ENCODE results near the gene CAPN7.

Gene CAPN7

GRCh38 chr3:15197340-15198029 lies 8.6 kb upstream of the CAPN7 start:
- no peak for DNase-seq

- no peak for DNase-seq
These were observed 7.4 kb upstream of the CAPN7 start for GRCh38 chr3:15198686-15199085.

- no peak for DNase-seq
These were observed 6.4 kb upstream of the CAPN7 start for GRCh38 chr3:15199493-15200105.

GRCh38 chr3:15204005-15204404 lies 2.0 kb upstream of the CAPN7 start:
- DNase-seq: no peak

GRCh38 chr3:15205482-15205933 lies 538 bp upstream of the CAPN7 start:
- no peak for DNase-seq

- DNase-seq: peak; percentile 65
These were observed 873 bp downstream of the CAPN7 start for GRCh38 chr3:15206662-15207576.

GRCh38 chr3:15207836-15208504 lies 1.9 kb downstream of the CAPN7 start:
- DNase-seq: no peak

GRCh38 chr3:15211937-15212336 lies 5.9 kb downstream of the CAPN7 start:
- no peak for DNase-seq

- no peak for DNase-seq
These were observed 8.7 kb downstream of the CAPN7 start for GRCh38 chr3:15214758-15215157.

GRCh38 chr3:15215996-15216395 lies 9.9 kb downstream of the CAPN7 start:
- DNase-seq: no peak

GRCh38 chr3:15216501-15216900 lies 10.5 kb downstream of the CAPN7 start:
- no peak for DNase-seq

- DNase-seq: no peak
These were observed 11.1 kb downstream of the CAPN7 start for GRCh38 chr3:15217011-15217671.

GRCh38 chr3:15217841-15218267 lies 11.8 kb downstream of the CAPN7 start:
- DNase-seq: no peak

- DNase-seq: no peak
These were observed 12.6 kb downstream of the CAPN7 start for GRCh38 chr3:15218689-15219088.

- no peak for DNase-seq
These were observed 14.0 kb downstream of the CAPN7 start for GRCh38 chr3:15220056-15220455.

- DNase-seq: no peak
These were observed 14.6 kb downstream of the CAPN7 start for GRCh38 chr3:15220661-15221060.

- DNase-seq: no peak
These were observed 15.7 kb downstream of the CAPN7 start for GRCh38 chr3:15221574-15222217.

- DNase-seq: no peak
These were observed 17.9 kb downstream of the CAPN7 start for GRCh38 chr3:15223685-15224572.

- no peak for DNase-seq
These were observed 22.1 kb downstream of the CAPN7 start for GRCh38 chr3:15228147-15228546.

- DNase-seq: no peak
These were observed 23.2 kb downstream of the CAPN7 start for GRCh38 chr3:15229262-15229661.

All from right kidney (tissue), 1 donor.